K562 (cell line): ENCODE data around the gene TFAP2B. TPM values are rescaled to one million over a fixed set of nuclear protein-coding genes. Genes with fewer than 3 reads are reported as not detected.

Experiments used
- ATAC-seq: fragments of 200-7000 bp; cut with Tn5 transposase; 3 replicates; pipeline ENCODE4 v1.9.1; 2020; ENCODE audit warnings: moderate library complexity
- BruUV-seq: library from RNA; stranded (reverse); fragments of 400-500 nt; replicated peaks from 2 replicates; lab custom pipeline; 2021; lab: Mats Ljungman, UMichigan
- CTCF ChIA-PET: fragments of 300-600 bp; formaldehyde crosslinking; extraction: SDS; loops from one replicate; lab custom pipeline; 2021; ENCODE audit warnings: low intra/inter-chr PET ratio; lab: Yijun Ruan, JAX
- POLR2A ChIA-PET: fragments of 300-600, 350-650 bp; sonication (Branson Sonifier 250); formaldehyde crosslinking; extraction: SDS; loops from one replicate; lab custom pipeline; 2021; ENCODE audit warnings: antibody characterized with exemption, inconsistent platforms; lab: Yijun Ruan, JAX
- DNase-seq, 4 experiments: peaks; one replicate each; pipeline versions ENCODE4 v3.0.0 to v3.0.0-alpha.2; 2011 to 2018; ENCODE audit warnings: low spot score in 3 of 4, mixed read lengths in 3 of 4; ENCODE audit errors: extremely low read depth in 1 of 4
- FAIRE-seq: peaks from 2 replicates; lab custom pipeline; 2011; peaks lifted over from hg19 to GRCh38; lab: Jason Lieb, UNC
- H2AFZ ChIP-seq: 2 replicates; pipeline ENCODE4 v1.6.0; 2011; ENCODE audit warnings: low read depth, low read length, control low read depth, inconsistent platforms
- H3K27ac ChIP-seq: fragments of 200-600 bp; 3 replicates; pipeline ENCODE4 v1.8.0; 2011; ENCODE audit warnings: low read depth, mild to moderate bottlenecking, control low read depth, inconsistent platforms, low read length, moderate library complexity, mixed read lengths; ENCODE audit errors: extremely low read depth
- H3K27me3 ChIP-seq, 2 experiments: fragments of 300-600 bp in 1 of 2; 2 replicates in 1 of 2; 3 replicates in 1 of 2; pipeline versions ENCODE4 v1.6.0 to v1.8.0; 2011; ENCODE audit warnings: inconsistent platforms in 2 of 2, low read length in 2 of 2, mild to moderate bottlenecking in 1 of 2, mixed read lengths in 1 of 2, moderate library complexity in 1 of 2; ENCODE audit not compliant: control insufficient read depth in 2 of 2, insufficient read depth in 2 of 2
- H3K36me3 ChIP-seq: fragments of 300-600 bp; 3 replicates; pipeline ENCODE4 v1.8.0; 2011; ENCODE audit warnings: mild to moderate bottlenecking, low read length, inconsistent platforms; ENCODE audit not compliant: control insufficient read depth, insufficient read depth
- H3K4me1 ChIP-seq, 2 experiments: fragments of 200-600 bp in 1 of 2; replicated peaks in 1 of 2; 2 replicates in 1 of 2; 3 replicates in 1 of 2; pipeline versions ENCODE4 v1.5.1 to v1.8.0; 2011; ENCODE audit warnings: inconsistent platforms in 2 of 2, low read length in 2 of 2, mild to moderate bottlenecking in 1 of 2, mixed read lengths in 1 of 2, moderate library complexity in 1 of 2; ENCODE audit not compliant: control insufficient read depth in 2 of 2, insufficient read depth in 2 of 2
- H3K4me2 ChIP-seq: 2 replicates; pipeline ENCODE4 v1.6.1; 2011; ENCODE audit warnings: low read length, control low read depth, inconsistent platforms, mixed read lengths; ENCODE audit not compliant: insufficient read depth
- H3K4me3 ChIP-seq: fragments of 200-600 bp; sonication (generic), shearing (Covaris generic); 2 replicates; pipeline ENCODE4 v1.5.1; 2016; ENCODE audit warnings: control low read depth, inconsistent platforms
- H3K79me2 ChIP-seq: fragments of 200-600 bp; 3 replicates; pipeline ENCODE4 v1.8.0; 2011; ENCODE audit warnings: low read length, inconsistent platforms; ENCODE audit not compliant: control insufficient read depth, insufficient read depth
- H3K9ac ChIP-seq, 2 experiments: 2 replicates each; pipeline versions ENCODE4 v1.6.0 to v1.6.1; 2011; ENCODE audit warnings: low read depth in 2 of 2, low read length in 2 of 2, control low read depth in 1 of 2, inconsistent platforms in 1 of 2, mild to moderate bottlenecking in 1 of 2, mixed read lengths in 1 of 2; ENCODE audit not compliant: insufficient read depth in 1 of 2
- H3K9me1 ChIP-seq: one replicate; pipeline ENCODE4 v1.6.0; 2011; ENCODE audit warnings: inconsistent platforms, mild to moderate bottlenecking, low read length, moderate library complexity; ENCODE audit not compliant: control insufficient read depth, insufficient read depth
- H3K9me3 ChIP-seq: replicated peaks from 2 replicates; pipeline ENCODE4 v1.5.1; 2011; ENCODE audit warnings: low read depth, low read length, inconsistent platforms; ENCODE audit not compliant: control insufficient read depth, insufficient read depth
- H4K20me1 ChIP-seq: replicated peaks from 2 replicates; pipeline ENCODE4 v1.6.1; 2011; ENCODE audit warnings: low read length, inconsistent platforms, mixed read lengths; ENCODE audit not compliant: control insufficient read depth, insufficient read depth
- ATF4 ChIP-seq: fragments of 450-650 bp; formaldehyde crosslinking; IDR thresholded peaks from 2 replicates; pipeline ENCODE4 v1.4.0; 2022; ENCODE audit warnings: mild to moderate bottlenecking, moderate library complexity
- CBFA2T3 ChIP-seq: fragments of 450-650 bp; IDR thresholded peaks from 2 replicates; pipeline ENCODE4 v1.6.1; 2017
- EP300 ChIP-seq: IDR thresholded peaks from 2 replicates; pipeline ENCODE4 v1.6.1; 2012; ENCODE audit warnings: low read length, improper control_type of control experiment
- GATA2 ChIP-seq: sonication (generic); formaldehyde crosslinking; IDR thresholded peaks from 2 replicates; pipeline ENCODE4 v1.4.0; 2020; ENCODE audit warnings: mild to moderate bottlenecking, missing genetic modification reagents
- ILK ChIP-seq: fragments of 450-650 bp; IDR thresholded peaks from 2 replicates; pipeline ENCODE4 v1.6.1; 2016; ENCODE audit warnings: missing genetic modification characterization, low read depth, mild to moderate bottlenecking, missing compliant biosample characterization, moderate library complexity, borderline replicate concordance
- NKRF ChIP-seq: fragments of 450-650 bp; IDR thresholded peaks from 2 replicates; pipeline ENCODE4 v1.6.1; 2016; ENCODE audit warnings: borderline replicate concordance
- RAD21 ChIP-seq, 2 experiments: fragments of 250-450 bp in 1 of 2; fragments of 450-650 bp in 1 of 2; sonication (Bioruptor Pico) in 1 of 2; formaldehyde crosslinking in 1 of 2; IDR thresholded peaks in 1 of 2; conservative IDR thresholded peaks in 1 of 2; 2 replicates each; pipeline versions ENCODE4 v1.4.0 to v1.8.0; 2020 to 2022; ENCODE audit warnings: mild to moderate bottlenecking in 2 of 2, moderate library complexity in 1 of 2
- RBM15 ChIP-seq: fragments of 200-400 bp; formaldehyde crosslinking; IDR thresholded peaks from 2 replicates; pipeline ENCODE4 v1.6.1; 2018; ENCODE audit warnings: mild to moderate bottlenecking, low read length, moderate library complexity; ENCODE audit not compliant: insufficient read depth
- SNIP1 ChIP-seq: fragments of 450-650 bp; IDR thresholded peaks from 2 replicates; pipeline ENCODE4 v1.7.1; 2017; ENCODE audit warnings: low read depth, mild to moderate bottlenecking
- ZNF143 ChIP-seq: sonication (generic); formaldehyde crosslinking; IDR thresholded peaks from 2 replicates; pipeline ENCODE4 v1.9.0; 2022; ENCODE audit warnings: mild to moderate bottlenecking, missing genetic modification reagents
- ZNF274 ChIP-seq: IDR thresholded peaks from 2 replicates; pipeline ENCODE4 v1.6.1; 2011; ENCODE audit warnings: low read depth, mild to moderate bottlenecking, low read length, moderate library complexity, borderline replicate concordance
- WGBS: fragments of 100-300 bp; shearing (Covaris generic); methylation state at CpG from one replicate; pipeline ENCODE4 v1.1.6; 2016; ENCODE audit warnings: low coverage, mixed read lengths; ENCODE audit not compliant: insufficient coverage; ENCODE audit errors: missing lambda C conversion rate; 5-methylcytosine and 5-hydroxymethylcytosine counted together
- in situ Hi-C: fragments of 300-500 bp; cut with MboI; formaldehyde crosslinking; loops from 4 replicates; pipeline ENCODE4 v1.15.0; 2018; ENCODE audit warnings: inconsistent platforms, mixed read lengths
- intact Hi-C: fragments of 100-400 bp; cut with micrococcal nuclease; formaldehyde crosslinking; loops from 2 replicates; pipeline ENCODE4 v1.14.2; 2022
- polyA plus RNA-seq, 8 experiments: library from polyadenylated mRNA; depleted of rRNA in 4 of 8; stranded (reverse) in 5 of 8; unstranded in 3 of 8; fragments of >200 nt; fragmentation: Nextera tagmentation in 2 of 8; fragmentation: Illumina TruSeq in 1 of 8; extraction: Ambion mirVana in 2 of 8; extraction: Trizol in 1 of 8; gene quantifications; 2 replicates each; pipeline versions ENCODE4 v1.2.1 to v1.2.3, GENCODE V29; 2011 to 2014; ENCODE audit warnings: inconsistent platforms in 1 of 8, missing spikeins in 1 of 8
- total RNA-seq, 7 experiments: library from RNA; depleted of rRNA in 6 of 7; stranded (reverse); fragments of >200 nt in 6 of 7; fragmentation: Illumina TruSeq in 2 of 7; extraction: Trizol in 2 of 7; gene quantifications; 2 replicates each; pipeline versions ENCODE4 v1.2.1 to v1.2.3, GENCODE V29; 2011 to 2021; ENCODE audit warnings: low replicate concordance in 1 of 7
- TF ChIP-seq, protein P1 (sequence below): IDR thresholded peaks from 2 replicates; pipeline ENCODE4 v1.6.1; 2012; ENCODE audit warnings: low read depth, low read length, improper control_type of control experiment, borderline replicate concordance

Gene TFAP2B
- total and polyA plus RNA-seq, 9 of the 15 experiments (the other 6 are each of a cell fraction or from before 2014, with no cell fraction given), result not detected

GRCh38 chr6:50850223-50851048, 31.8 kb downstream of the TFAP2B start (continued):
- TF ChIP-seq ATF4, result no peak

GRCh38 chr6:50851049-50851845, 32.6 kb downstream of the TFAP2B start:
- no peaks in the 10 kb centered on the region for H3K9me1 ChIP-seq
- H3K27ac ChIP-seq, result no peak overlapping the region
- intact Hi-C loops, result no loop called here
- WGBS, result 45% methylated on average over 30 of the region's 31 CpGs
- TF ChIP-seq ILK (no peak), RAD21 (CRISPR knock-in tag; conservative IDR thresholded peaks at IDR 0.05 in 1 of 2, IDR thresholded peaks at IDR 0.05 in 1 of 2) (no peak), EP300 (no peak), NKRF (no peak), RBM15 (no peak), CBFA2T3 (no peak), GATA2 (CRISPR knock-in tag) (no peak), ZNF274 (no peak), ZNF143 (no peak), SNIP1 (no peak)
- TF ChIP-seq, protein P1, sequence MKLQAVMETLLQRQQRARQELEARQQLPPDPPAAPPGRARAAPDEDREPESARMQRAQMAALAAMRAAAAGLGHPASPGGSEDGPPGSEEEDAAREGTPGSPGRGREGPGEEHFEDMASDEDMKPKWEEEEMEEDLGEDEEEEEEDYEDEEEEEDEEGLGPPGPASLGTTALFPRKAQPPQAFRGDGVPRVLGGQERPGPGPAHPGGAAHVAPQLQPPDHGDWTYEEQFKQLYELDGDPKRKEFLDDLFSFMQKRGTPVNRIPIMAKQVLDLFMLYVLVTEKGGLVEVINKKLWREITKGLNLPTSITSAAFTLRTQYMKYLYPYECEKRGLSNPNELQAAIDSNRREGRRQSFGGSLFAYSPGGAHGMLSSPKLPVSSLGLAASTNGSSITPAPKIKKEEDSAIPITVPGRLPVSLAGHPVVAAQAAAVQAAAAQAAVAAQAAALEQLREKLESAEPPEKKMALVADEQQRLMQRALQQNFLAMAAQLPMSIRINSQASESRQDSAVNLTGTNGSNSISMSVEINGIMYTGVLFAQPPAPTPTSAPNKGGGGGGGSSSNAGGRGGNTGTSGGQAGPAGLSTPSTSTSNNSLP, result no peak
- no peak overlapping the region for H3K9ac ChIP-seq
- in situ Hi-C loops, result no loop called here
- H3K27me3 ChIP-seq, result no peaks in the 10 kb centered on the region
- POLR2A ChIA-PET, result no interaction called here
- no peaks in the 10 kb centered on the region for H3K36me3 ChIP-seq
- H3K4me2 ChIP-seq, result no peak overlapping the region
- no peaks in the 10 kb centered on the region for H4K20me1 ChIP-seq
- H3K9me3 ChIP-seq, result 0 out of 2 replicates have a peak, but pooled peaks cover 3% of the 10 kb centered on the region
- no peak for ATAC-seq
- no TSS peak for BruUV-seq
- peaks cover 2 to 4% of the 10 kb centered on the region in 2 experiments; a peak in 3 of 5 replicates for H3K4me1 ChIP-seq
- H3K4me3 ChIP-seq, result no peak overlapping the region
- FAIRE-seq, result no peak
- no peak for DNase-seq
- H2AFZ ChIP-seq, result 0 out of 2 replicates have a peak overlapping the region, but pooled peaks have one; percentile 1
- CTCF ChIA-PET, result no interaction called here
- no peaks in the 10 kb centered on the region for H3K79me2 ChIP-seq
